ENCODE data around the gene ST3GAL3.

The ST3GAL3 gene

DNA sequence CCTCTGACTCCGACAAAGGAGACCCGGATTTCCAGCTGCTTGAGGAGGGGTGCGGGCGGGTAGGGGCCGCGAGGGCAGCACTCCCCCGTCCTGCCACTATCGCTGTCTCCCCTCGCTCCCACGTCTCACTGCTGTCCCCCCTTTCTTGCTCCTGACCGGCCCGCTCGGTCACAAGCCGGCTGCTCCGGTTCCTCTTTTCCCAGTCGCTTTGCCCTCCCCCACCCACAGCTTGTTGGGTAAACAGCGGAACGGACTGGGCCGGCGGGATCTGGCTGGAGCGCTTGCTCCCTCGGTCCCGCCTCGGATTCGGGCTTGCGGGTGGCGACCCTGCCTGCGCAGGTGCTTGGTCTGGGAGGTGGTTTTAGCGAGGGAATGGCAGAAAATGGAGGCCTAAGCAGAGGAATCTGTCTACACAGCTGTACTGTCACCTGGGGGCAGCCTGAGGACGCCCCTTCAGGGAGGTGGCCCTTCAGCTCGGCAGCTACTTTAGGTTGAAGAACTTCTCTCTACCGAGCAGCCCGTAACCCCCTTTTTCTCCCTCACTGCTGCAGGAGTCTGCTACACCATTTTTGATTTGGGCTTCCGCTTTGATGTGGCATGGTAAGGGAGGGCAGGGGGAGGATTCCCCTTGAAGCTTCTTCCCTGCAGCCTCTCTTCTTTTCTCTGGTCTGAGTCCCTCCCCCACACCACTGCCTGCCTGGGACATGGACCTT lies 268.1 kb downstream of the ST3GAL3 start:
- Histone ChIP-seq H3K27ac (ENCODE audit: low read depth, low read length) (peak overlapping the region; percentile 89), H3K36me3 (ENCODE audit: control insufficient read depth in 1 of 2, insufficient read depth in 2 of 2, low read length in 2 of 2) (peaks cover 19 to 29% of the 10 kb centered on the region in 2 donors), H3K4me1 (ENCODE audit: control insufficient read depth in 1 of 2, insufficient read depth in 2 of 2, low read length in 2 of 2) (peaks cover 53 to 62% of the 10 kb centered on the region in 2 donors)

GRCh38 chr1:43976045-43976444 lies 268.7 kb downstream of the ST3GAL3 start:
- Histone ChIP-seq H3K9me3 (ENCODE audit: control insufficient read depth in 1 of 2, low read length in 2 of 2) (no peaks in the 10 kb centered on the region), H3K27me3 (ENCODE audit: control insufficient read depth in 1 of 2, insufficient read depth in 2 of 2, low read length in 2 of 2) (no peaks in the 10 kb centered on the region), H3K27ac (ENCODE audit: low read depth, low read length) (no peak overlapping the region), H3K36me3 (ENCODE audit: control insufficient read depth in 1 of 2, insufficient read depth in 2 of 2, low read length in 2 of 2) (peaks cover 19 to 29% of the 10 kb centered on the region in 2 donors), H3K4me1 (ENCODE audit: control insufficient read depth in 1 of 2, insufficient read depth in 2 of 2, low read length in 2 of 2) (peaks cover 53 to 62% of the 10 kb centered on the region in 2 donors), H3K9ac (ENCODE audit: low read depth in 1 of 2, low read length in 2 of 2) (peak overlapping the region; percentile 87 to 99), H3K4me3 (ENCODE audit: low read depth in 1 of 2, low read length in 2 of 2) (peak overlapping the region; percentile 82 to 93)

More for the DNA sequence above, 268.1 kb downstream of the ST3GAL3 start:
- H3K4me3 ChIP-seq (ENCODE audit: low read depth in 1 of 2, low read length in 2 of 2): peak overlapping the region; percentile 82 to 93
- no peaks in the 10 kb centered on the region for H3K27me3 ChIP-seq (ENCODE audit: control insufficient read depth in 1 of 2, insufficient read depth in 2 of 2, low read length in 2 of 2)
- H3K9ac ChIP-seq (ENCODE audit: low read depth in 1 of 2, low read length in 2 of 2): peak overlapping the region; percentile 87 to 99
- no peaks in the 10 kb centered on the region for H3K9me3 ChIP-seq (ENCODE audit: control insufficient read depth in 1 of 2, low read length in 2 of 2)

GRCh38 chr1:43976890-43977289 lies 269.6 kb downstream of the ST3GAL3 start:
- no peaks in the 10 kb centered on the region for H3K9me3 ChIP-seq (ENCODE audit: control insufficient read depth in 1 of 2, low read length in 2 of 2)
- peaks cover 17 to 29% of the 10 kb centered on the region in 2 donors for H3K36me3 ChIP-seq (ENCODE audit: control insufficient read depth in 1 of 2, insufficient read depth in 2 of 2, low read length in 2 of 2)
- H3K4me1 ChIP-seq (ENCODE audit: control insufficient read depth in 1 of 2, insufficient read depth in 2 of 2, low read length in 2 of 2): peaks cover 53 to 60% of the 10 kb centered on the region in 2 donors
- H3K27ac ChIP-seq (ENCODE audit: low read depth, low read length): no peak overlapping the region
- no peaks in the 10 kb centered on the region for H3K27me3 ChIP-seq (ENCODE audit: control insufficient read depth in 1 of 2, insufficient read depth in 2 of 2, low read length in 2 of 2)
- H3K9ac ChIP-seq (ENCODE audit: low read depth in 1 of 2, low read length in 2 of 2): no peak overlapping the region
- H3K4me3 ChIP-seq (ENCODE audit: low read depth in 1 of 2, low read length in 2 of 2): peak overlapping the region in 1 of 2 donors; percentile 93

DNA sequence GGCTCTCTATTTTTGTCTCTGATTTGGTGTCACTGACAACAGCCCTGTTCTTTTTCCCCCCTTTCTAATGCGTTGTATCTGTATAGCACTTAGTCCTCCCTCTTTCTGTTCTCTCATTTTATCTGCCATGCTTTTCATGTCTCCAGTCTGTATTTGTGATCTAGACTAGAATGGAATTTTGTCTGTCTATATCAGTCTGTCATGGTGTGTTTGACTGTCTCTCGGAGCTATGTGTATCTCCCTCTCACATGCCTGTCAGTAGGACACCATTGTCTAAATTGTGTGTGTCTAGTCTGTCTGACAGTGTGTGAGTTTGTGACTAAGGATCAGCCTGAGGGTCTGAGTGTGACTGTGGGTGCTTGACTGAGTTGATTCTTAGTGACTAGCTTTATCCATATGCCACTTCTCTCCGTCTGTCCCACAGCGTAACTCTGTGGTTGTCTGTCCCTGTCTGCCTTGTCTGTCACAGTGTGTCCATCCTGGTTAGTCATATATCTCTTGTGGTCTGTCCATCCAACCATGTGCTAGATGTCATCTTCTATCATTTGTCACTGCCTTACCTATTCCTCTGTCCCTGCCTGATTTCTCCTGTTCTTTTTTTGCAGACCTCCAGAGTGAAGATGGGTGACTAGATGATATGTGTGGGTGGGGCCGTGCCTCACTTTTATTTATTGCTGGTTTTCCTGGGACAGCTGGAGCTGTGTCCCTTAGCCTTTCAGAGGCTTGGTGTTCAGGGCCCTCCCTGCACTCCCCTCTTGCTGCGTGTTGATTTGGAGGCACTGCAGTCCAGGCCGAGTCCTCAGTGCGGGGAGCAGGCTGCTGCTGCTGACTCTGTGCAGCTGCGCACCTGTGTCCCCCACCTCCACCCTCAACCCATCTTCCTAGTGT lies 270.3 kb downstream of the ST3GAL3 start:
- no peaks in the 10 kb centered on the region for H3K9me3 ChIP-seq (ENCODE audit: control insufficient read depth in 1 of 2, low read length in 2 of 2)
- peak overlapping the region in 1 of 2 donors; percentile 4 for H3K4me3 ChIP-seq (ENCODE audit: low read depth in 1 of 2, low read length in 2 of 2)
- H3K27ac ChIP-seq (ENCODE audit: low read depth, low read length): no peak overlapping the region
- peak overlapping the region in 1 of 2 donors; percentile 9 for H3K9ac ChIP-seq (ENCODE audit: low read depth in 1 of 2, low read length in 2 of 2)
- H3K27me3 ChIP-seq (ENCODE audit: control insufficient read depth in 1 of 2, insufficient read depth in 2 of 2, low read length in 2 of 2): no peaks in the 10 kb centered on the region
- peaks cover 53 to 60% of the 10 kb centered on the region in 2 donors for H3K4me1 ChIP-seq (ENCODE audit: control insufficient read depth in 1 of 2, insufficient read depth in 2 of 2, low read length in 2 of 2)
- peaks cover 15 to 23% of the 10 kb centered on the region in 2 donors for H3K36me3 ChIP-seq (ENCODE audit: control insufficient read depth in 1 of 2, insufficient read depth in 2 of 2, low read length in 2 of 2)

DNA sequence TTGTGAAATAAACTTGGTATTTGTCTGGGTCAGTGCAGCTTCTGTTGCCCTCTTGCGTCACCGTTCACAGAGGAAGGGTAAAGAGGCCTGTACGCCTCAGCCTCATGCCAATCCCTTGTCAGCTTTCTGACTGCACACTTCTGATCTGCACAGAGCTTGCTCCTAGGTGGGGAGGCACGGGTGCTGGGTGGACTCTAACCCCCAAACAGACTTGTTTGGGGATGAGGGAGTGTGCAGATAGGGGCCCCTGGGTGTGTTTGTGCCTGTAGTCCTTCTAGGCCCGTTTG lies 270.9 kb downstream of the ST3GAL3 start:
- H3K27me3 ChIP-seq (ENCODE audit: control insufficient read depth in 1 of 2, insufficient read depth in 2 of 2, low read length in 2 of 2): no peaks in the 10 kb centered on the region
- H3K27ac ChIP-seq (ENCODE audit: low read depth, low read length): no peak overlapping the region
- peak overlapping the region in 1 of 2 donors; percentile 64 for H3K4me3 ChIP-seq (ENCODE audit: low read depth in 1 of 2, low read length in 2 of 2)
- H3K4me1 ChIP-seq (ENCODE audit: control insufficient read depth in 1 of 2, insufficient read depth in 2 of 2, low read length in 2 of 2): peaks cover 53 to 60% of the 10 kb centered on the region in 2 donors
- H3K9me3 ChIP-seq (ENCODE audit: control insufficient read depth in 1 of 2, low read length in 2 of 2): no peaks in the 10 kb centered on the region
- H3K9ac ChIP-seq (ENCODE audit: low read depth in 1 of 2, low read length in 2 of 2): peak overlapping the region; percentile 44 to 65
- H3K36me3 ChIP-seq (ENCODE audit: control insufficient read depth in 1 of 2, insufficient read depth in 2 of 2, low read length in 2 of 2): peaks cover 15 to 21% of the 10 kb centered on the region in 2 donors

GRCh38 chr1:43978551-43979260 lies 271.4 kb downstream of the ST3GAL3 start, which contains the start of gene B4GALT2:
B4GALT2 (plus strand) TSS chr1:43979210; CDS start chr1:43981161, 1,951 bp downstream.
- Histone ChIP-seq H3K9ac (ENCODE audit: low read depth in 1 of 2, low read length in 2 of 2) (peak within 1 kb of the TSS; percentile 44 to 65), H3K9me3 (ENCODE audit: control insufficient read depth in 1 of 2, low read length in 2 of 2) (no peaks in the 10 kb centered on the region), H3K27ac (ENCODE audit: low read depth, low read length) (peak within 1 kb of the TSS; percentile 21), H3K4me3 (ENCODE audit: low read depth in 1 of 2, low read length in 2 of 2) (peak within 1 kb of the TSS; percentile 68 to 77), H3K36me3 (ENCODE audit: control insufficient read depth in 1 of 2, insufficient read depth in 2 of 2, low read length in 2 of 2) (peaks cover 15 to 23% of the 10 kb centered on the region in 2 donors), H3K4me1 (ENCODE audit: control insufficient read depth in 1 of 2, insufficient read depth in 2 of 2, low read length in 2 of 2) (peaks cover 52 to 59% of the 10 kb centered on the region in 2 donors), H3K27me3 (ENCODE audit: control insufficient read depth in 1 of 2, insufficient read depth in 2 of 2, low read length in 2 of 2) (no peaks in the 10 kb centered on the region)

DNA sequence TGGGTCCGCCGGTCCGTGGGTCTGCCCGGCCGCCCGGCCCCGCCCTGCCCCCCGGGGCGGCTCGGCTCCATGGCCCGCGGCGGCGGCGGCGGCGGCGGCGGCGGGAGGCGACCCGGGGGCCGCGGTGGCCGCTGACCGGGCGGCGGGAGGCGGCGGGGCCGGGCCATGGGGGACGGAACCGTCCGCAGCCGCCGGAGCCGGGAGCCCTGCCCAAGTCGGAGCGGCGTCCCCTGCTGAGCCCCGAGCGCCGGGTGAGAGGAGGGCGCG lies 271.9 kb downstream of the ST3GAL3 start:
- Histone ChIP-seq H3K9me3 (ENCODE audit: control insufficient read depth in 1 of 2, low read length in 2 of 2) (no peaks in the 10 kb centered on the region), H3K4me1 (ENCODE audit: control insufficient read depth in 1 of 2, insufficient read depth in 2 of 2, low read length in 2 of 2) (peaks cover 47 to 54% of the 10 kb centered on the region in 2 donors), H3K4me3 (ENCODE audit: low read depth in 1 of 2, low read length in 2 of 2) (peak overlapping the region in 1 of 2 donors; percentile 68), H3K27me3 (ENCODE audit: control insufficient read depth in 1 of 2, insufficient read depth in 2 of 2, low read length in 2 of 2) (no peaks in the 10 kb centered on the region), H3K36me3 (ENCODE audit: control insufficient read depth in 1 of 2, insufficient read depth in 2 of 2, low read length in 2 of 2) (peaks cover 15 to 24% of the 10 kb centered on the region in 2 donors), H3K27ac (ENCODE audit: low read depth, low read length) (no peak overlapping the region), H3K9ac (ENCODE audit: low read depth in 1 of 2, low read length in 2 of 2) (no peak overlapping the region)

- Histone ChIP-seq H3K4me3 (ENCODE audit: low read depth in 1 of 2, low read length in 2 of 2) (peak overlapping the region; percentile 62 to 68), H3K27ac (ENCODE audit: low read depth, low read length) (peak overlapping the region; percentile 21), H3K4me1 (ENCODE audit: control insufficient read depth in 1 of 2, insufficient read depth in 2 of 2, low read length in 2 of 2) (peaks cover 45 to 52% of the 10 kb centered on the region in 2 donors), H3K36me3 (ENCODE audit: control insufficient read depth in 1 of 2, insufficient read depth in 2 of 2, low read length in 2 of 2) (peaks cover 15 to 27% of the 10 kb centered on the region in 2 donors), H3K9ac (ENCODE audit: low read depth in 1 of 2, low read length in 2 of 2) (peak overlapping the region; percentile 38 to 64), H3K27me3 (ENCODE audit: control insufficient read depth in 1 of 2, insufficient read depth in 2 of 2, low read length in 2 of 2) (no peaks in the 10 kb centered on the region), H3K9me3 (ENCODE audit: control insufficient read depth in 1 of 2, low read length in 2 of 2) (no peaks in the 10 kb centered on the region)
Measured at GRCh38 chr1:43979528-43980254, 272.4 kb downstream of the ST3GAL3 start.

DNA sequence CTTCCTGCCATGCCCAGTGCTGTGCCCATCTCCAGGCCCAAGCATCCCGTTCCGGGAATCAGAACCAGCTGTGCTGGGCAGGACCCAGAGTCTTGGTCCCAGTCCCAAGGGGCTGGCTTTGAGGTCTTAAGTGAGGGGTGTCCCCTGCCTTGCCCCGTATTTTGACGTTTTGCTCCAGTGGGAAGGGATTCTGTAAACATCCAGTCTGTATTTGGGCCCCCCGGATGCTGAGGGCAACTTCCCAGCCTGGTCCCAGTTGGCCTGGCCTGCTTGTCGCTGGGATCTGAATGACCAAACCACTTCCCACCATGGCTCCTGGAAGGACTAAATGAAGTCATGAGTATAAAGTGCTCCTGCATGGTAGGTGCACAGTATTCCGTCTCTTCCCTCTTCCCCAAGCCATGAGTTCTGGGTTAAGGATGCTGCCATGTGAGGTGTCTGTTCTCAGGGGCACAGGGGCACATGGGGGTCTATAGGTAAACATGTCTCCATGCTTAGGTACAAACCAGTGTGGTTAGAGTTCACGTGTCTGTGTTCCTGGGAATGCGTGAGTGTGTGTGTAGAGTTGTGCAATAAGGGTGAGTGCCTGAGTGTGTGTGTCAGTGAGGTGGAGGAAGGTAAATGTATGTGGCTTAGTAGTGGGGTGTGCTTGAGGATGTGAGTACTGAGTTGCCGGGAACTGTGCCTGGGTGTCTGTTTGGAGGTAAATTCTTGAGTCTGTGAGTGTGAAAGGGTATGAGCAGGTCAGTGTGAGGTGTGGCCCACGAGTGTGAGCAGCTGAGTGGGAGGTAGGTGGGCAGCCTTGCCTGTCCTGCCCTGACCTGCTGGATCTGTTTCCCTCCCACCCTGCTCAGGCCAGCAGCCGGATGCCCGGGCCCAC lies 273.2 kb downstream of the ST3GAL3 start:
- peaks cover 15 to 29% of the 10 kb centered on the region in 2 donors for H3K36me3 ChIP-seq (ENCODE audit: control insufficient read depth in 1 of 2, insufficient read depth in 2 of 2, low read length in 2 of 2)
- peak overlapping the region; percentile 21 for H3K27ac ChIP-seq (ENCODE audit: low read depth, low read length)
- H3K4me1 ChIP-seq (ENCODE audit: control insufficient read depth in 1 of 2, insufficient read depth in 2 of 2, low read length in 2 of 2): peaks cover 45 to 50% of the 10 kb centered on the region in 2 donors
- H3K9ac ChIP-seq (ENCODE audit: low read depth in 1 of 2, low read length in 2 of 2): peak overlapping the region; percentile 38 to 64
- no peaks in the 10 kb centered on the region for H3K9me3 ChIP-seq (ENCODE audit: control insufficient read depth in 1 of 2, low read length in 2 of 2)
- no peaks in the 10 kb centered on the region for H3K27me3 ChIP-seq (ENCODE audit: control insufficient read depth in 1 of 2, insufficient read depth in 2 of 2, low read length in 2 of 2)
- H3K4me3 ChIP-seq (ENCODE audit: low read depth in 1 of 2, low read length in 2 of 2): peak overlapping the region; percentile 62 to 68
